NCI-H1694 (cell line): ENCODE data around the gene NAA30.
A peak's percentile ranks its signal among the peaks of the same experiment; 100 is the strongest.
"Not testable (repeated sequence)": the region's sequence is repeated elsewhere in the genome, so short reads cannot be mapped to it uniquely, and the experiment has no call there.

Experiments
- DNase-seq: peaks from one replicate; lab custom pipeline; 2025; lab: John Stamatoyannopoulos, UW

The NAA30 gene

GRCh38 chr14:57390037-57390805 lies at the start of gene NAA30:
Gene NAA30 (plus strand): TSS chr14:57390586. CDS start chr14:57390958, 372 bp downstream.
- peak; percentile 92 for DNase-seq

GRCh38 chr14:57343545-57344297 lies 46.7 kb upstream of the NAA30 start:
- not testable (repeated sequence) for DNase-seq

- DNase-seq, result peak; percentile 71
Observed at GRCh38 chr14:57345106-57345505, 45.3 kb upstream of the NAA30 start.

- no peak for DNase-seq
Observed at GRCh38 chr14:57346741-57347140, 43.6 kb upstream of the NAA30 start.

- DNase-seq, result no peak
Observed at GRCh38 chr14:57352396-57353170, 37.8 kb upstream of the NAA30 start.

DNA sequence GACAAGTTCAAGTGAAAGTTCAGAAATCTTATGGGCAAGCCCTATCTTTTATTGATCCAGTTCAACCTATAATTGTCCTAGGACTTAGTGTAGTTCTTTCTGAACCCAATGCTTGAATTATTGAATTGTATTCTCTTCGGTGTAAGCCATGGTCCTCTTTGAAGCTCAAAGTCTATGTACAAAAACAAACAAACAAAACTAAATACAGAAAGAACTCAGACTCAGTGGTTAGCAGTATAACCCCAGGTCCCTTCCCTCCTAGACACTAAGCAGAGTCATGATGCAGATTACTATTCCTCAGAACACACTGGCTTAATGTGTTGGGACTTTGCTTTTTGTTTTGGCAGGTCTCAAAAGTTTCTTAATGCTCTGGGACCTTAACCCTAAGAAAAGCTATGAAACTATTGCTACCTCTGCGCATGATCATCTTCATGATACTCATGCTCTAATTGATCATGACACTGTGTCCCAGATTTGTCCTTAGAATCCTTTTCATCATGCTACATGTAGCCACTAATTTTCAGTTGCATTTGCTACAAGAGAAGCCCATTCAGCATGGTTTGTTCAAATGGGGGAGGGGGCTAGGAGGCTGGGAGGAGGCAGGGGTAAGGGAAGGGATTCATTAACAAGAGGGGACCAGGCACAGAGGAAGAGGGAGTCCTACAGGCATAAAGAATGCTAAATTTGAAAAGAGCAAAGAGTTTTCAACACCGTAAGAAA lies 35.1 kb upstream of the NAA30 start:
- no peak for DNase-seq

GRCh38 chr14:57362361-57362760 lies 28.0 kb upstream of the NAA30 start:
- DNase-seq, result no peak

GRCh38 chr14:57364659-57365450 lies 25.5 kb upstream of the NAA30 start:
- DNase-seq, result no peak

GRCh38 chr14:57370187-57370586 lies 20.2 kb upstream of the NAA30 start:
- DNase-seq, result not testable (repeated sequence)

GRCh38 chr14:57371013-57371412 lies 19.4 kb upstream of the NAA30 start:
- no peak for DNase-seq

GRCh38 chr14:57375156-57375555 lies 15.2 kb upstream of the NAA30 start:
- DNase-seq, result no peak

GRCh38 chr14:57378661-57379060 lies 11.7 kb upstream of the NAA30 start:
- peak; percentile 17 for DNase-seq

GRCh38 chr14:57380935-57381334 lies 9.5 kb upstream of the NAA30 start:
- no peak for DNase-seq

- no peak for DNase-seq
Observed at GRCh38 chr14:57382283-57382682, 8.1 kb upstream of the NAA30 start.

DNA sequence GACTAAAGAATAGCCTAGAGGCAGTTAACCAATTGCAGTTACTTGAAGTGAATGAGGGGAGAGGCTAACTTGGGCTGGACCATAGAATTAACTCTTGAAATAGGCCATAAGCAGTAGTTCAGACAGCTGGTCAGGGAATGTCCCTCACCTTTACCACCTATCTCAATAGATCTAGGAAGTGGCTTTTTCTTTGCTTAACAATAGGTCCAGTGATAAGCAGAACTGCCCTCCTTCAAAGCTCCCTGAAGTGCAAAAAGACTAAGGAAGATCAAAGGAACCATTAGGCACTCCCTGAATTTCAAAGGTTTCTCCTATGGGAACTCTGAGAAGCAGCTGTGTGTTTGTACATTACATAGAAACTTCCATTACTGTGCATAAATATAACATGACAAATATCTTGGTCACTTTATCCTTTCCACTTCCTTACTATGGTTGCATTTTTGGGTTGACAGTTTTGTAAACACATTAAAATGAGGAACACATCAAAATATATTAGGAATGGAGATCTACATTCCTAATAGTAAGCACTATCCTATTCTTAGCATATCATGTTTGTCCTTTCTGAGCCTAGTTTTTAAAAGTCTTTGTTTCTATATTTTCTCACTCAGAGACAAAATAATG lies 7.2 kb upstream of the NAA30 start:
- DNase-seq, result no peak

DNA sequence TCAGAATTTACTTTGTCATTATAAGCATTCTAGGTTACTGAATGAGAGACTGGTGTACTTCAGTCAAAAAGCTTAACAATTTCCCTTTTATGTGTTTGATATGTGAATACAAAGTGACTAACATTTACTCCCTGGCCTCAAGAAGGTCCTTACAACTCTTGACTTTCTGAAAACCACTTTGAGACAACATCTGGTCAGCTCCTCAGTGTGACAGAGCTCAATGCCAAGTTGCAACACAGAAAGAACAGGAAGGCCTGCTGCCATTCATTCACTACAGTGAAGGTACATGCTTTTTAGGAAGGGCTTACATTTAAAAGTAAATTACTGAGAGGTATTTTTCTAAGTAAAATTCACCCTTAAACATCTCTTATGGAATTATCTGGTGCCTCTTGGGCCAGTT lies 2.3 kb upstream of the NAA30 start:
- no peak for DNase-seq

DNA sequence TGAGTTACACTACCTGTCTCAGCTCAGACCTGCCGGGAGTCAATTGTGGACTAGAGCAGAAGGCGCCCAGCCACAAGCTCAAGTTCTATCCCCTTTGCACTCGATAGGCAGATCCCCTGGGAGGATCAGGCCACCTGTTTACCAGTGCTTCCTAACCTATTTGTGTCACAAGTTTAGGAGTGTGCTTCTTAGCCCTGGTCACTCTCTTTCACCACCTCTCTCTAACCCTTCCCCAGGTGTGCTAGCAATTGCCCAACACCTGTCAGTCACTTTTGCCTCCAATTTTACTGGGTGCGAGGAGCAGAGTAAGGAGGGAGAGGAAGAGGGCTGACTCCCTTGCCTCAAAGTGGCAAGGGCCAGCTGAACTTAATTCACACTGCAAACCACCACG lies 745 bp upstream of the NAA30 start:
- DNase-seq, result no peak

GRCh38 chr14:57390806-57391516 lies 575 bp downstream of the NAA30 start:
- no peak for DNase-seq

- no peak for DNase-seq
Observed at GRCh38 chr14:57391517-57392195, 1.3 kb downstream of the NAA30 start.
